Left renal cortex interstitium (tissue), 4 donors: ENCODE data around the gene MAST3. TPM values are rescaled to one million over a fixed set of nuclear protein-coding genes. Genes with fewer than 3 reads are reported as not detected.
"Not testable (repeated sequence)": the region's sequence is repeated elsewhere in the genome, so short reads cannot be mapped to it uniquely, and the experiment has no call there.

Experiments used
- DNase-seq, 4 donors: peaks; one replicate each; pipeline ENCODE4 v3.0.0-alpha.2; 2013; ENCODE audit warnings: low read depth in 4 of 4, low spot score in 2 of 4, missing footprints in 1 of 4
- polyA plus RNA-seq, 4 donors: library from polyadenylated mRNA; unstranded; fragments of 120-200 nt; gene quantifications; one replicate each; pipeline ENCODE4 v1.2.1, GENCODE V29; 2013; ENCODE audit not compliant: insufficient read length in 4 of 4

MAST3 gene
- polyA plus RNA-seq, 4 donors, result 3.5 to 9.6 (median 6.3) TPM

DNA sequence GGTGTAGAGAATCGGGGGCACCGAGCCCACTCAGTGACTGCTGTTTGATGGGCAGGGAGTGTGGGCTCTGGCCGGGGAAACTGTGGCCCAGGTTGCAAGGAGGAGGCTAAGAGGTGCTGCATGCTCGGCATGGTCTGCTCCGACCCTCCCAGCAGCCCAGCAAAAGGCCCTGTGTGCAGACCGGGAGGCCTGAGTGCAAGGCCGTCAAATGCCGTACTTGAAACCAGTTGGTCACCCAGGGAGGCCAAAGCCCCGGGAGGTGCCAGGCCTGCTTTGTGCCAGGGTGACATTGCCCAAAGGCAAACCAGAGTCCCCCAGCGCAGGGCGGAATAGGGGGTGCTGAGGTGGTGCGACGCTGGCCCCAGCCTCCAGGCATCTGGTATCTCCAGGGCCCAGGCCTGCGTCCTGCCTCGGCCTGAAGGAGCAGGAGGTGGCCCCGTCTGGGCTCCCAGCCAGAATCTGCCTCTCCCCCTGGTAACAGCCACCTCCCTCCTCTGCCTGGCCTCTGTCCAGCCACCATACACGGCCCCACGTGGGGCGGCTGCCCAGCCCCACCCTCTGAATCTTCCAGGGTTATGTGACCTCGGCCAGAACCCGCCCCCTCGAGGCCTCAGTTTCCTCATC is 59.4 kb downstream of the MAST3 start:
- DNase-seq, result peak in 2 of 4 donors; percentile 57 to 66

DNA sequence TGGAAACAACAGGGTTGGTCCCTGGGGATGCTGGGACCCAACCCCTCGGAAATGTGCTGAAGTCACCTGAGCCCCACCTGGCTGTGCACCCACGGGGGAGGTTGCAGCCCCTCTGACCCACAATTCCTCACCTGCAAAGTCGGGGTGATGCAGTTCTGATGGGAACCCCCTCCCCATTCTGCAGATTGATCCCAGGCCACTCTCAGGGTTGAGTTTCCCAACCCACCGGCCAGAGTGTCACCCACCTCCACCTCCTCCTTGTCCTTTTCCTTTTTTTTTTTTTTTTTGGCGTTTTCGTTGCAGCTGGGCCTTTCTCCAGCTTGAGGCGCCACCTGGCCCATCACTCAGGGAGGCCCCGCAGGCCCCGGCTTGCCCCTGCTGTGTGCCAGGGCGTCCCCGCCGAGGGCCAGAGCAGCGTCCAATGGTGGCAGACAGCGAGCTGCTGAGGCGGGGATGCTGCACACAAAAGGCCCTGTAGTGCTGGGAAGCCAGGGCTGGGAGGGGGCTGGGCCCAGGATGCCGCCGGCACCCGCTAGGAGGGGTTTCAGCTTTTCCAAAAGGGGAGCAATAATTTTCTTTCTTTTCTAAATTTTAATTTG is 60.0 kb downstream of the MAST3 start:
- no peak for DNase-seq

DNA sequence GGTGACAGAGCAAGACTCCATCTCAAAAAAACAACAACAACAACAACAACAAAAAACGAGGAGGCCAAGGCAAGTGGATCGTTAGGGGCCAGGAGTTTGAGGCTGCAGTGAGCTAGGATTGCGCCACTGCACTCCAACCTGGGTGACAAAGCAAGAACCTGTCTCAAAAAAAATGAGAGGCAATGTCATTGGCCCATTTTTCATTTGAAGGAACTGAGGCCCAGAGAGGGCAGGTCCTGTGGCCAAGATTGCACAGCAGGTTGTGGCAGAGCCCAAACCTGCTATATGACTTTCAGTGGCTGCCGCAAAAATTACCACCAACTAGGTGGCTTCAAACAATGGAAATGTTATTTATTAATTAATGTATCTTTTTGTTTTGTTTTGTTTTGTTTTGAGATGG is 60.9 kb downstream of the MAST3 start:
- no peak for DNase-seq

DNA sequence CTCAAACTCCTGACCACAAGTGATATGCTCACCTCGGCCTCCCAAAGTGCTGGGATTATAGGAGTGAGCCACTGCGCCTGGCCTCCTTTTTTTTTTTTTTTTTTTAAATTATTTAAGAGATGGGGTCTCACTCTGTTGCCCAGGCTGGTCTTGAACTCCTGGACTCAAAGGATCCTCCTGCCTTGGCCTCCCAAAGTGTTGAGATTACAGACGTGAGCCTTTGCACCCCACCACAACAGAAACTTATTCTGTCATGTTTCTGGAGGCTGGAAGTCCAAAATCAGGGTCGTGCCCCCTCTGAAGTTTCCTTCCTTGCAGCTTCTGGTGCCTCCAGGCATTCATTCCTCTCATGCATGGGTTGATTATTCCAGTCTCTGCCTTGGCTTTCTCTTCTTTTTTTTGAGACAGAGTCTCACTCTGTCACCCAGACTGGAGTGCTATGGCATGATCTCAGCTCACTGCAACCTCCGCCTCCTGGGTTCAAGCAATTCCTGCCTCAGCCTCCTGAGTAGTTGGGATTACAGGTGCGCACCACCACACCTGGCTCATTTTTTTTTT is 61.6 kb downstream of the MAST3 start:
- not testable (repeated sequence) for DNase-seq

DNA sequence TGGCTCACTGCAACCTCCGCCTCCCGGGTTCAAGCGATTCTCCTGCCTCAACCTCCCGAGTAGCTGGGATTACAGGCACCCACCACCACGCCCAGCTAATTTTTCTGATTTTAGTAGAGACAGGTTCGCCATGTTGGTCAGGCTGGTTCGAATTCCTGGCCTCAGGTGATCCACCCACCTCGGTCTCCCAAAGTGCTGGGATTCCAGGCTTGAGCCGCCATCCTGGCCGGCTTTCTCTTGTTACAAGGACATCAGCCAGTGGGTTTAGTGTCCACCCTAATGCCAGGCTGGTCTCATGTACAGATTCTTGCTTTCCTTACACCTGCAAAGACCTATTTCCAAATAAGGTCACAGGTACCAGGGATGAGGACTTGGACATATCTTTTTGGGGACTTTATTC is 62.2 kb downstream of the MAST3 start:
- no peak for DNase-seq

DNA sequence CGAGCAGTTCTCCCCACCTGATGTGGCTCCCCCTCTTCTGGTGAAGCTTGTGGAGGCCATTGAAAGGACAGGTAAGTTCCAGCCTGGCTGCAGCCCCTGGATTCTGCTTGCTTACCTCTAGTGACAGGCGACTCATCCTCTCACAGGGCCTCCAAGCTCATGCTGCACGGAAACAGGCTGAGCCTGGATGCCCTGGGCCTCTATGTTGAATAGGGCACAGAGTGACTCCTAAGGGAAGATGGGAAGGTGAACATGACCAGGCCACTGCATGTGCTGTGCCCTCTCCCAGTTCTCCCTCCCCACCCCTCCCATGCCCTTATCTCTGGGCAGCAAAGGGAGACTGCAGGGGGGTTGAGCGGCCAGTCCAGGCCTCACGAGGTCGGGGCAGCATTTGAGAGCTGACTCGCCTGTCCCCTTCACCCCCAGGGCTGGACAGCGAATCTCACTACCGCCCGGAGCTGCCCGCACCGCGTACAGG is 63.0 kb downstream of the MAST3 start:
- DNase-seq, result no peak

DNA sequence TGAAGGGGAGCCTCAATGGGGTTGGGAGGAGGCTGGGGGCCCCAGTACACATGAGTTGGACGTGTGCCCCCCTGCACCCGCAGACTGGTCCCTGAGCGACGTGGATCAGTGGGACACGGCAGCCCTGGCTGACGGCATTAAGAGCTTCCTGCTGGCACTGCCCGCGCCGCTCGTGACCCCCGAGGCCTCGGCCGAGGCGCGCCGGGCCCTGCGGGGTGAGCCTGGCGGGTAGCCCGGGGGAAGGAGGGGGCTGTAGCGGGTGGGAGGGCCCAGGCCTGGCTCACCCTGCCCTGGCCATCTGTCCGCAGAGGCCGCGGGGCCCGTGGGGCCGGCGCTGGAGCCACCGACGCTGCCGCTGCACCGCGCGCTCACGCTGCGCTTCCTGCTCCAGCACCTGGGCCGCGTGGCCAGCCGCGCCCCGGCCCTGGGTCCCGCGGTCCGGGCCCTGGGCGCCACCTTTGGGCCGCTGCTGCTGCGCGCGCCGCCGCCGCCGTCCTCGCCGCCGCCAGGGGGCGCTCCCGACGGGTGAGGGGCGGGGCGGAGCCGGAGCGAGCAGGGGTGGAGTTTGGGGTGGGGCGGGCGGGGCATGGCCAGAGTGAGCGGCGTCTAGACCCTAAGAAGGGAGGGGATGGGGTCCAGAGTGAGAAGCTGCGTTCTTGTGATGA is 63.5 kb downstream of the MAST3 start:
- DNase-seq, result no peak

DNA sequence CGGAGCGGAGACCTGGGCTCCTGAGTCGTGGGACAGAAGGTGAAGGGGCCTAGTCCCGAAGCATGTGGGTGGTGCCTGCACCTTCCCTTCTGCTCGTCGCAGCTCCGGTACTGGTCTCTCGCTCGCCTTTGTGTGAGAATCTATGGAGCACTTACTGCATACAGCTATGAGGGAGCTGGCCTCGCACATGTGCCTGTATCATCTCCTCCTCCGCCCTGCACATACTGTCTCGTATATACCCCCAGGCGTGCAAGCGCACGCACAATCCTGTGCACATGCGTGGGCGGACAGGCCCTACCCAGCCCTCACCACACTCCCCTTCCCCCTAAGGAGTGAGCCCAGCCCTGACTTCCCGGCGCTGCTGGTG is 64.0 kb downstream of the MAST3 start:
- no peak for DNase-seq

DNA sequence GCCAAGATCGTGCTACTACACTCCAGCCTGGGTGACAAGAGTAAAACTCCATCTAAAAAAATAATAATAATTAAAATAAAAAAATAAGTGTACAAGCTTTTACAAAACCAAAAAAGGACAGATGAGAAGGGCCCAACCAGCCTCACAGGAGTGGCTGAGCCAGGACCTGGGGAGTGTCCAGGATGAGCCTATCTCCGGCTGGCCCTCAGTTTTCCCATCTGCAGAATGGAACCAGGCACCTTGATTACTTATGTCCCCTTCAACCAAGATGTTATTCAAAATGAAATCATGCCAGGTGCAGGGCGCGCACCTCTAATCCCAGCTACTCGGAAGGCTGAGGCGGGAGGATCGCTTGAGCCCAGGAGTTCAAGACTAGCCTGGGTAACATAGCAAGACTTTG is 66.5 kb downstream of the MAST3 start:
- DNase-seq, result no peak

DNA sequence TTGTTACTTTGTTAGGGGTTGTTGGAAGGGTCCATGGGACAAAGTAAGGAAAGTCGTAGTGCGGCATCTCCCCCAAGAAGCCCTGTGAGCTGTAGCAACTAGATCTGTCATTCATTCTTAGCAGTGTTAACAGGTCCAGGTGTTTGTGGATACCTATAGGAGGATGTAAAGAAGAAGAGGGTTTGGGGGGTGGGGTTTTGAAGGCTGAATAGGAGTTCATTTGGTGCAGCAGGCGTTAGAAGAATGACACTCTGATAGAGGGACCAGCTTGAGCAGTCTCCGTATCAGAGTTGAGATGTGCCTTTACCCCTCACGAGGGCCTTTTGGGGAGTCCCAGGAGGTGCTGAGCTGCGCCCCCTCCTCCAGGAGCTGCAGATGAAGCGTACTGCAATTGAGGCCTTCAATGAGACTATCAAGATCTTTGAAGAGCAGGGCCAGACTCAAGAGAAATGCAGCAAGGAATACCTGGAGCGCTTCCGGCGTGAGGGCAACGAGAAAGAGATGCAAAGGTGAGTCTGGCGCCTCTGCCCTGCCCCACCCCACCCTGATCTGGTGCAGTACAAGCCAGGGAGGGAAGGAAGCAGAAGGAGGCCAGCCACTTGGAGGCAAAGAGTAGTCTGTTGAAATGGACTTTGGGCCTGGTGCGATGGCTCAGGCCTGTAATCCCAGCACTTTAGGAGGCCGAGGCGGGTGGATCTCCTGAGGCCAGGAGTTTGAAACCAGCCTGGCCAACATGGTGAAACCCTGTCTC is 68.4 kb downstream of the MAST3 start:
- no peak for DNase-seq

DNA sequence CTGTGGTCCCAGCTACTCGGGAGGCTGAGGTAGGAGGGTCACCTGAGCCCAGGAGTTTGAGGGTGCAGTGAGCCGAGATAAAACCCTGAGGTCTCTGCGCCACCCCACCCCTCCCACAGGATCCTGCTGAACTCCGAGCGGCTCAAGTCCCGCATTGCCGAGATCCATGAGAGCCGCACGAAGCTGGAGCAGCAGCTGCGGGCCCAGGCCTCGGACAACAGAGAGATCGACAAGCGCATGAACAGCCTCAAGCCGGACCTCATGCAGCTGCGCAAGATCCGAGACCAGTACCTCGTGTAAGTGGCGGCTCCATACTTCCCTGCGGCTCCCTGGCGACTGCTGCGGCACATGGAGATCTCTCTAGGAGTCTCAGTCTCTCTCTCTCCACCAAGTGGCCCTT is 69.4 kb downstream of the MAST3 start:
- no peak for DNase-seq

DNA sequence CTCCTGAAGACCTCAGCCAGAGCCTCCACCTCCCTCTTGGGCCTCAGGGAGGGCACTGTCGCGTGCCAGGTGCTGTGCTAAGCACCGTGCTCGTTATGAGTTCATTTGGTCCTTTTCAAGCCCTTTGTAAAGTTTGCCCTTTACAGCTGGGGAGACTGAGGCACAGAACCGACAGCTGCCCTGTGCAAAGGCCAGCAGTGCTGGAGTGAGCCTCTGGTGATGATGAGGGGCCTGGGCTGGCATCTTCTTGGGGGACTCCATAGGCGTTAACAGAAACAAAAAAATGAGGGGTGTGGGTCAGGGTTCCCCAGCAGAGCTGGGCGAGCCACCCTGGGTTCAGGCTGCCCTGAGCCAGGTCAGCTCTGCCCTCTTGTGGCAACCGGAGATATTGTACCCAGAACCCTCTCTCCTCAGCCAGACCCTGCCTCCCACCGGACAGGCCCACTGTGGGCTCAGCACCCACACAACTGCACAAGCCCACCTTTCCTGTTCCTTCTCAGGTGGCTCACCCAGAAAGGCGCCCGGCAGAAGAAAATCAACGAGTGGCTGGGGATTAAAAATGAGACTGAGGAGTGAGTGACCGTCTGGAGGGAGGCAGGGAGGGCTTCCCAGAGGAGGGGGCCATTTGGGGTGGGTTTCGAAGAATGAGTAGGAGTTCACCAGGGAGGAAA is 70.5 kb downstream of the MAST3 start:
- no peak for DNase-seq

DNA sequence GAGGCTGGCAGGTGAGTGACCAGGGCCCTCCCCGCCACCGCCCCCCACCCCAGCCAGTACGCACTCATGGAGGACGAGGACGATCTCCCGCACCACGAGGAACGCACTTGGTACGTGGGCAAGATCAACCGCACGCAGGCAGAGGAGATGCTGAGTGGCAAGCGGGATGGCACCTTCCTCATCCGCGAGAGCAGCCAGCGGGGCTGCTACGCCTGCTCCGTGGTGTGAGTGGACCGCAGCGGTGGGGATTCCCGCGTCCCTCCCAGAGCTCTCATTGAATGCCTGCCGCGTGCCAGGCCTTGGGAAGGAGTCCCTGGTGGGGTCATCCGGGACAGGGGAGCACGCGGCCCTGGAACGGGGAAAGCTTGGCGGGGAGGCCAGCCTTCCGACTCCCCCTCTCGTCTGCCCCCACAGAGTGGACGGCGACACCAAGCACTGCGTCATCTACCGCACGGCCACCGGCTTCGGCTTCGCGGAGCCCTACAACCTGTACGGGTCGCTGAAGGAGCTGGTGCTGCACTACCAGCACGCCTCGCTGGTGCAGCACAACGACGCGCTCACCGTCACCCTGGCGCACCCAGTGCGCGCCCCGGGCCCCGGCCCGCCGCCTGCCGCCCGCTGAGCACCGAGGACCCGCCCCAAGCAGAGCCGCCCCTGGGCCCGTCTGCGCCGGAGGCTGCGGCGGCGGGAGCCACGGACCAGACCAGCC is 71.2 kb downstream of the MAST3 start:
- no peak for DNase-seq

DNA sequence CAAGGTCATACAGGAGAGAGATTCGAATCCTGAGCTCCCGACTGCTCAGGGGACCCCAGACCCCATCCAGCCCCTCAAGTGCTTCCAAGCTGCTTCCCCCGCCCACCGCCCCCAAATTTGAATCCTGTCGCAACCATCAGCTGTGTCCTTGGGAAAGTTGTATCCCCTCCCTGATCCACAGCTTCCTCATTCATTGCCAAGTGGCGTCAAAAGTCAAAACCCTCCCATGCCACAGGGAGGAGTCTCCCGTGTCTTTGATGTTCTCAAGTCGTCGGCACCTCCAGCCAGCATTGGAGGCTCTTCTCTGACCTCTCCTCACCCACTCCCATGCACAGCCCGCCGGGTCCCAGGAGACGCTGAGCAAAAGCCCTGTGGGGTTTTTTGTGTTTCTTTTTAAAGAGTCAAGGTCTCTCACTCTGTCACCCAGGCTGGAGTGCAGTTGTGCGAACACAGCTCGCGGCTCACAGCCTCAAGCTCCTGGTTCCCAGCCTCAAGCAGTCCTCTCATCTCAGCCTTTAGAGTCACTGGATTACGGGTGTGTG is 73.2 kb downstream of the MAST3 start:
- no peak for DNase-seq

DNA sequence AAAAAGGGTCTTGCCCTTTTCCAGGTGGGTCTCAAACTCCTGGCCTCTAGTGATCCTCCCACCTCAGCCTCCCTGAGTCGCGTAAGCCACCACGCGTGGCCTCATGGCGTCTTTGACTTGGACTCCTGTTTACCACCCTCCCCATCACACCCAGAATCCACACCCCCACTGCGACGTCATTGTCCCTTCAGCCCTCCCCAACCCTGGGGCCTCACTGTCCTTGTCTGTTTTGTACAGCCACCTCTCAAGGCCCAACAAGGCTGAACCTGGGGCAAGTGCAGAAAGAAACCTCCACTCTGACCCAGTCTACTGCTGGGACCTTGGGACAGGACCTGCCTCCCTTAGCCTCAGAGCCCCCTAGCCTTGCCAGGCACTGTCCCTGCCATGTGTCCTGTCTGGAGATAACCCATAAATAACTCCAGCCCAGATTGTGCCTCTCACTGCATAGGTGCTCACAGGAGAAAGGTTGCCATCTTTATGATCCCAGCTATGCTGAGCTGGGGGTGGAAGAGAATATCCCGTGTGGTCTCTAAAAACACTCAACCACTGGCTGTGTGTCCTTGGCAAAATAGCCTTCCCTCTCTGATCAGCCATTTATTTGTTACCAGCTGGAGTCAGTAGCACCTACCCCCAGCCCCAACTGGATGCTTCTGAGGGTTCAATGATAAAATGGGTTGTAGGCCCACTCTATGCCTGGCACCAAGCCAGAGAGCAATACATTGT is 74.2 kb downstream of the MAST3 start:
- no peak for DNase-seq

DNA sequence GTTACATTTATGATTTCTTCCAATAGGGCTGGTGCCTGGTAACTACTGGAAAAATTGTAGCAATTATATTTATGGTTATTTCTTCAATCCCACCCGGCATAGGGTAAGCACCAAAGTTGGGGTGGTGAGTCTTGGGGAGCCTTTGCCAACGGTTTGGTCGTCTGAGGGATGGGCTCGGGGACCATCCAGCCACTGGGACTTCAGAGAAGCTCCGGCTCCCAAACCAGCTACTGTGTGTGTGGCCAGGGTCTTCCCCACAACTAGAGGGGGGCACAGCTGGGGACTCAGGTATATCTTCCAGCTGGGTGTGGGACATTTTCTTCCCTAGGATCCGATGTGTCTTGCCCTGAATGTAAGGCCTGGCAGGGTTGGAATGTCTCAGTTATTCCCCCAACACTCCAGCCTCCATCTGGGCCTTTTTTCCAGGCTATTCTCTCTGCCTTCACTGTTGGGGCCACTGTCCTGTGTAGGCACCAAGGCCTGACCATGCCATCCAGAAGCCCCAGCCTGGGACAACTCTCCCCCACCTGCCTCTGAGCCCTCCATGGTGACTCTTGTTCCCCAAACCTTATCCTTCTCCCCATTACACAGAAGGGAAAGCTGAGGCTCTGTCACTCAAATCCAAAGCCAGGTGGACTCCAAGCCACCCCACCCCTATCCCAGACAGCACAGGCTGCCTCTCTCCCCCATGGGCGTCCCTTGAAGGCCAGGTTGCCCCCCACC is 74.9 kb downstream of the MAST3 start:
- no peak for DNase-seq

DNA sequence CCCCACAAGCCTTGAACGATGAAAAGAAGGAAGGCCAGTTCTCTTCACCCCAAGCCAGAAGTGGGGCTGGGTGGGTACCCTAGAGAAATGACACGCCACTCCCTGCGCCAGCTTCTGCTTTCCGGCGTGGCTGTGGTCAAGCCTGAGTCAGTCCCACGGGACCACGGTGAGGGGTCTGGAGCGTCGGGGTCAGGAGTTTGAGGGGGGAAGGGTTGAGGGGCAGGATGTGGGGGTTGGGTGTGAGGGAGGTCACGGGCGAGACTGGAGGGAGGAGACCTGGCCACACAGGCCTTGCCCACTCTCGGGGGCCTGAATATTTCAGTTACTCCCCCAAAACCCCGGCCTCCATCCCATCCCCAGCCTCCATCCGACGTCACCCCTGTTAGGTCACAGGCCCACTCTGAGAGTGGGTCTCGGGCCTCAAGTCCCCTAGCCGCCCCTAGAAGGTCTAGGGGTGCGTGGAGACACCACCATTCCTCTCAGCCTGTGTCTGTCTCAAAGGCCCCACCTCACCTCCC is 75.5 kb downstream of the MAST3 start:
- DNase-seq, result no peak
